Right lobe of liver (tissue), 6 donors: ENCODE data around the gene IKZF2. TPM values are rescaled to one million over a fixed set of nuclear protein-coding genes. Genes with fewer than 3 reads are reported as not detected.

Source experiments
- ATAC-seq, 4 donors: fragments of 200-7000 bp; cut with Tn5 transposase; one replicate each; pipeline ENCODE4 v1.9.1; 2020; ENCODE audit warnings: mild to moderate bottlenecking in 4 of 4, moderate library complexity in 4 of 4
- DNase-seq, 3 donors: peaks; one replicate each; pipeline ENCODE4 v3.0.0-alpha.2; 2020
- H3K27ac ChIP-seq, 3 donors: fragments of 200-600 bp; one replicate each; pipeline ENCODE4 v1.8.0; 2022
- H3K27me3 ChIP-seq, 2 donors: fragments of 200-600 bp; one replicate each; pipeline ENCODE4 v1.8.0; 2022
- H3K36me3 ChIP-seq, 4 donors: fragments of 200-600 bp; sonication (generic) in 1 of 4; one replicate each; pipeline versions ENCODE4 v1.5.1 to v1.8.0; 2017 to 2022; ENCODE audit warnings: control low read depth in 1 of 4
- H3K4me1 ChIP-seq, 4 donors: fragments of 200-600 bp; sonication (generic) in 1 of 4; one replicate each; pipeline versions ENCODE4 v1.5.1 to v1.8.0; 2017 to 2022; ENCODE audit warnings: control low read depth in 1 of 4
- H3K4me3 ChIP-seq, 3 donors: fragments of 200-600 bp; one replicate each; pipeline ENCODE4 v1.8.0; 2022
- H3K9me3 ChIP-seq, 4 donors: fragments of 200-600 bp; sonication (generic) in 1 of 4; one replicate each; pipeline versions ENCODE4 v1.5.1 to v1.8.0; 2017 to 2022; ENCODE audit warnings: control low read depth in 1 of 4
- CTCF ChIP-seq, 4 donors: fragments of 200-600 bp in 3 of 4; fragments of 450-650 bp in 1 of 4; IDR thresholded peaks; one replicate each; pipeline versions ENCODE4 v1.5.1 to v1.8.0; 2016 to 2022; ENCODE audit warnings: antibody characterized with exemption in 4 of 4, mild to moderate bottlenecking in 2 of 4
- POLR2A ChIP-seq: fragments of 450-650 bp; IDR thresholded peaks from one replicate; pipeline ENCODE4 v1.6.1; 2017; ENCODE audit warnings: antibody characterized with exemption, mild to moderate bottlenecking
- WGBS: methylation state at CpG from one replicate; pipeline ENCODE4 v1.1.6; 2018; ENCODE audit warnings: low coverage, low lambda C conversion rate; ENCODE audit not compliant: insufficient coverage; ENCODE audit errors: missing lambda C conversion rate; 5-methylcytosine and 5-hydroxymethylcytosine counted together
- intact Hi-C, 2 donors: fragments of 100-400 bp; cut with DNase I; formaldehyde crosslinking; loops; one replicate each; pipeline versions ENCODE4 v1.11.2 to v1.14.1; 2022
- total RNA-seq, 6 experiments: library from RNA; depleted of rRNA in 2 of 6; stranded (reverse); fragments of >200 nt in 2 of 6; fragmentation: NEBNext Ultra II Directional in 3 of 6; extraction: Animal tissue kit (Norgen Biotek cat#: 25700) in 3 of 6; gene quantifications; one replicate each; pipeline versions ENCODE4 v1.1.0 to v1.2.4, GENCODE V29; 2016 to 2023
- donor health status: DM: no; HTN: yes; CAD: no.
- donor health status: DM: no; HTN: no; CAD: no.
- donor health status: DM: no; HTN: no; CAD: no.
- donor health status: DM: no; HTN: yes; CAD: no.
- donor health status: DM: no; HTN: yes; CAD: no.

The IKZF2 gene
- total RNA-seq, 6 experiments from 2014 or later, result 1.1 to 4.1 (median 1.9) TPM

DNA sequence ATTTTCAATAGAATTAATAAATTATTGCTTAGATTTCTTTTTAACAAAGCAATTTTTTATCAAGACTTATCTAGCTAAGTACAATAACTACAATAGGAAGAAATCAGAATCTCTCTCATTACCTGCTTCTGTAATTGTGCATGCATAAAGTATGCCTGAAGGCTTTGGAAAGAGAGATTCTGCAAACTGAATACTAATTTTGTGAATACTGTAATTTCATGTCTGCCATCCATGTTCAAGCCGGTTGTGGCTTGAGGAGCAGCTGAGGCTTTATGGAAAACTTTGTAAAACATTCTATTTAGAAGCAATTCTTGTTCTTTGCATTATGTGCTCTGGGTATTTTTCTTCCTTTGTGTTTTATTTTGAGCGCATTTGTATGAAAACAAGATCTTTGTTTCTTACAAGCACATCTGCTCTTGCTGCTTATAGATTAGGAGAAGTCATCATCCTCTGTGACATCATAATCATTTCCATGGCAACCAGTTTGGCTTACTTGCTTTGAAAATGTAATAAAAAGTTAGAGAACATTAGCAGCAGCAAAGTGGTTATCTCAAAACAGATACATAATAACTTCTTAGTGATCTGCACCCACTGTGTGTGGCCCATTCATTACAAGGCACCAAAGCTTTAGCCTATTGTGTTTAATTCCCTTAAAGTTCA lies 16.0 kb upstream of the IKZF2 start:
- WGBS, result 93% methylated on average over 2 of the region's 2 CpGs
- no peaks in the 10 kb centered on the region for H3K27me3 ChIP-seq
- intact Hi-C loops, result no loop called here

GRCh38 chr2:213166109-213166508 lies 14.7 kb upstream of the IKZF2 start:
- no peak for ATAC-seq
- Histone ChIP-seq H3K9me3 (no peaks in the 10 kb centered on the region), H3K27me3 (no peaks in the 10 kb centered on the region), H3K27ac (no peak overlapping the region), H3K4me3 (no peak overlapping the region), H3K4me1 (no peaks in the 10 kb centered on the region), H3K36me3 (no peaks in the 10 kb centered on the region)
- intact Hi-C loops, result no loop called here
- TF ChIP-seq POLR2A, result no peak
- TF ChIP-seq CTCF (IDR thresholded peaks at IDR 0.05), result no peak
- DNase-seq, result no peak

More for the DNA sequence above, 16.0 kb upstream of the IKZF2 start:
- Histone ChIP-seq H3K36me3 (no peaks in the 10 kb centered on the region), H3K27ac (no peak overlapping the region), H3K9me3 (no peaks in the 10 kb centered on the region), H3K4me1 (no peaks in the 10 kb centered on the region), H3K4me3 (no peak overlapping the region)
- TF ChIP-seq CTCF (IDR thresholded peaks at IDR 0.05), result no peak
- TF ChIP-seq POLR2A, result no peak
- DNase-seq (no peak), ATAC-seq (no peak)

- Histone ChIP-seq H3K4me1 (no peaks in the 10 kb centered on the region), H3K27ac (no peak overlapping the region), H3K36me3 (no peaks in the 10 kb centered on the region), H3K27me3 (no peaks in the 10 kb centered on the region), H3K4me3 (no peak overlapping the region), H3K9me3 (no peaks in the 10 kb centered on the region)
- intact Hi-C loops, result no loop called here
- DNase-seq (no peak), ATAC-seq (peak; percentile 75 to 93 (median 82))
- TF ChIP-seq CTCF (IDR thresholded peaks at IDR 0.05) (no peak), POLR2A (no peak)
These were observed 12.9 kb upstream of the IKZF2 start for GRCh38 chr2:213164263-213164662.

- 63% methylated on average over 3 of the region's 3 CpGs for WGBS
- Histone ChIP-seq H3K4me3 (no peak overlapping the region), H3K9me3 (no peaks in the 10 kb centered on the region), H3K27me3 (no peaks in the 10 kb centered on the region), H3K36me3 (no peaks in the 10 kb centered on the region), H3K4me1 (no peaks in the 10 kb centered on the region), H3K27ac (no peak overlapping the region)
- DNase-seq, result no peak
- TF ChIP-seq CTCF (IDR thresholded peaks at IDR 0.05) (no peak), POLR2A (no peak)
- intact Hi-C loops, result no loop called here
- no peak for ATAC-seq
These were observed 11.2 kb upstream of the IKZF2 start for GRCh38 chr2:213162516-213163118.
